ENCODE measurements around the gene NFE2L2.

The NFE2L2 gene

GRCh38 chr2:177253704-177254103 is 10.8 kb downstream of the NFE2L2 start:
- H3K27ac ChIP-seq (ENCODE audit: low read length) = no peak overlapping the region

GRCh38 chr2:177252808-177253531 is 11.6 kb downstream of the NFE2L2 start:
- H3K36me3 ChIP-seq (replicated peaks; ENCODE audit: insufficient read depth, low read length) = no peaks in the 10 kb centered on the region
- H3K79me2 ChIP-seq (ENCODE audit: low read length) = peaks cover 100% of the 10 kb centered on the region
- no peak for TF ChIP-seq EZH2phosphoT487 (IDR thresholded peaks at IDR 0.05; ENCODE audit: low read length)
- TF ChIP-seq CTCF (IDR thresholded peaks at IDR 0.05; ENCODE audit: low read length) = no peak
- TF ChIP-seq EZH2 (optimal IDR thresholded peaks at IDR 0.05; ENCODE audit: low read depth, low read length) = no peak
- no peaks in the 10 kb centered on the region for H3K9me2 ChIP-seq (replicated peaks; ENCODE audit: insufficient read depth, low read length)
- H3K9me3 ChIP-seq (replicated peaks; ENCODE audit: insufficient read depth, low read length) = no peaks in the 10 kb centered on the region
- H3K9ac ChIP-seq (ENCODE audit: low read length) = no peak overlapping the region
- H3K4me1 ChIP-seq (ENCODE audit: low read length) = no peaks in the 10 kb centered on the region
- H4K20me1 ChIP-seq (ENCODE audit: insufficient read depth, low read length) = peaks cover 62% of the 10 kb centered on the region
- DNase-seq = no peak
- H3K27me3 ChIP-seq (replicated peaks; ENCODE audit: insufficient read depth, low read length) = no peaks in the 10 kb centered on the region
- no peak overlapping the region for H2AFZ ChIP-seq (ENCODE audit: low read length)
- no peak overlapping the region for H3K4me3 ChIP-seq (ENCODE audit: low read length)
- H3K27ac ChIP-seq (ENCODE audit: low read length) = no peak overlapping the region
- H3K4me2 ChIP-seq (ENCODE audit: low read depth, low read length) = no peak overlapping the region
- no peaks in the 10 kb centered on the region for H3F3A ChIP-seq (ENCODE audit: insufficient read depth, low read length)

More at GRCh38 chr2:177253704-177254103, 10.8 kb downstream of the NFE2L2 start:
- Histone ChIP-seq H3K79me2 (ENCODE audit: low read length) (peaks cover 100% of the 10 kb centered on the region), H4K20me1 (ENCODE audit: insufficient read depth, low read length) (peaks cover 63% of the 10 kb centered on the region), H2AFZ (ENCODE audit: low read length) (no peak overlapping the region), H3K27me3 (replicated peaks; ENCODE audit: insufficient read depth, low read length) (no peaks in the 10 kb centered on the region), H3K9me3 (replicated peaks; ENCODE audit: insufficient read depth, low read length) (no peaks in the 10 kb centered on the region), H3K4me3 (ENCODE audit: low read length) (no peak overlapping the region), H3K9ac (ENCODE audit: low read length) (no peak overlapping the region), H3K9me2 (replicated peaks; ENCODE audit: insufficient read depth, low read length) (no peaks in the 10 kb centered on the region), H3K4me1 (ENCODE audit: low read length) (no peaks in the 10 kb centered on the region), H3K4me2 (ENCODE audit: low read depth, low read length) (no peak overlapping the region), H3F3A (ENCODE audit: insufficient read depth, low read length) (no peaks in the 10 kb centered on the region), H3K36me3 (replicated peaks; ENCODE audit: insufficient read depth, low read length) (no peaks in the 10 kb centered on the region)
- DNase-seq = no peak
- no peak for TF ChIP-seq EZH2 (optimal IDR thresholded peaks at IDR 0.05; ENCODE audit: low read depth, low read length)

- peaks cover 49% of the 10 kb centered on the region for H4K20me1 ChIP-seq (ENCODE audit: insufficient read depth, low read length)
- no peaks in the 10 kb centered on the region for H3K9me2 ChIP-seq (replicated peaks; ENCODE audit: insufficient read depth, low read length)
- H3K9ac ChIP-seq (ENCODE audit: low read length) = no peak overlapping the region
Observed at GRCh38 chr2:177251165-177251542, 13.4 kb downstream of the NFE2L2 start.

More at GRCh38 chr2:177251165-177251542, 13.4 kb downstream of the NFE2L2 start:
- H3K79me2 ChIP-seq (ENCODE audit: low read length) = peaks cover 100% of the 10 kb centered on the region
- TF ChIP-seq EZH2phosphoT487 (IDR thresholded peaks at IDR 0.05; ENCODE audit: low read length) = no peak
- no peak for TF ChIP-seq EZH2 (optimal IDR thresholded peaks at IDR 0.05; ENCODE audit: low read depth, low read length)
- TF ChIP-seq CTCF (IDR thresholded peaks at IDR 0.05; ENCODE audit: low read length) = no peak
- no peak overlapping the region for H3K27ac ChIP-seq (ENCODE audit: low read length)
- H3K4me2 ChIP-seq (ENCODE audit: low read depth, low read length) = no peak overlapping the region
- no peaks in the 10 kb centered on the region for H3K27me3 ChIP-seq (replicated peaks; ENCODE audit: insufficient read depth, low read length)
- no peak for DNase-seq
- no peaks in the 10 kb centered on the region for H3K9me3 ChIP-seq (replicated peaks; ENCODE audit: insufficient read depth, low read length)
- no peaks in the 10 kb centered on the region for H3K4me1 ChIP-seq (ENCODE audit: low read length)
- no peaks in the 10 kb centered on the region for H3K36me3 ChIP-seq (replicated peaks; ENCODE audit: insufficient read depth, low read length)
- no peak overlapping the region for H2AFZ ChIP-seq (ENCODE audit: low read length)
- H3F3A ChIP-seq (ENCODE audit: insufficient read depth, low read length) = no peaks in the 10 kb centered on the region
- no peak overlapping the region for H3K4me3 ChIP-seq (ENCODE audit: low read length)

All from MM.1S (cell line).